ENCODE measurements around the gene ZSWIM6.

The ZSWIM6 gene

DNA sequence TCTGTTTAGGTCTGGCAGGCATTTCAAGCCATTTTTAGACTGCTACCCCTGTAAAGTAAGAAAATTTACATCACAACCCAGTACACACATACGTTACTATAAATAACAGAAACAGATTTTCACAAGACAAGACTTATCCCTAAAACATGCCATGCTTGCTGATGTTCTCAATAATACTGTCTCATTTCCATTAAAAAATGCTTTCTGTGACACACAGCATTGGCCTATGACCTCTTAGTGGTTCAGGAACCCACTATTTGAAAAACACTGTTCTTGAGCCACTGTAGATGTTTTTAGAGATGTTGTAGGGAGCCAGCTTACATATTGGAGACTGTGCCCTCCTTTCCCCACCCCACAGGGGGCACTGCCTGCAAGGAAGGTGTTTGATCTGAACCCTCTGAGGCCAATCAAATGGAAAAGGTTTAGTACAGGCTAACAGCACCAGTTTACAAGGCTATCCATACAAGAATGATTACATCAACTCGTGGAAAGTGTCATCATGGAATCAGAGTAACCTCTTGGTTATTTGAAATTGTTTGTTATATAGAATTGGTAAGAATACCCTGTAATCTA is 30.8 kb downstream of the ZSWIM6 start:
- TF ChIP-seq, protein P1, sequence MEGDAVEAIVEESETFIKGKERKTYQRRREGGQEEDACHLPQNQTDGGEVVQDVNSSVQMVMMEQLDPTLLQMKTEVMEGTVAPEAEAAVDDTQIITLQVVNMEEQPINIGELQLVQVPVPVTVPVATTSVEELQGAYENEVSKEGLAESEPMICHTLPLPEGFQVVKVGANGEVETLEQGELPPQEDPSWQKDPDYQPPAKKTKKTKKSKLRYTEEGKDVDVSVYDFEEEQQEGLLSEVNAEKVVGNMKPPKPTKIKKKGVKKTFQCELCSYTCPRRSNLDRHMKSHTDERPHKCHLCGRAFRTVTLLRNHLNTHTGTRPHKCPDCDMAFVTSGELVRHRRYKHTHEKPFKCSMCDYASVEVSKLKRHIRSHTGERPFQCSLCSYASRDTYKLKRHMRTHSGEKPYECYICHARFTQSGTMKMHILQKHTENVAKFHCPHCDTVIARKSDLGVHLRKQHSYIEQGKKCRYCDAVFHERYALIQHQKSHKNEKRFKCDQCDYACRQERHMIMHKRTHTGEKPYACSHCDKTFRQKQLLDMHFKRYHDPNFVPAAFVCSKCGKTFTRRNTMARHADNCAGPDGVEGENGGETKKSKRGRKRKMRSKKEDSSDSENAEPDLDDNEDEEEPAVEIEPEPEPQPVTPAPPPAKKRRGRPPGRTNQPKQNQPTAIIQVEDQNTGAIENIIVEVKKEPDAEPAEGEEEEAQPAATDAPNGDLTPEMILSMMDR (IDR thresholded peaks at IDR 0.05): no peak

DNA sequence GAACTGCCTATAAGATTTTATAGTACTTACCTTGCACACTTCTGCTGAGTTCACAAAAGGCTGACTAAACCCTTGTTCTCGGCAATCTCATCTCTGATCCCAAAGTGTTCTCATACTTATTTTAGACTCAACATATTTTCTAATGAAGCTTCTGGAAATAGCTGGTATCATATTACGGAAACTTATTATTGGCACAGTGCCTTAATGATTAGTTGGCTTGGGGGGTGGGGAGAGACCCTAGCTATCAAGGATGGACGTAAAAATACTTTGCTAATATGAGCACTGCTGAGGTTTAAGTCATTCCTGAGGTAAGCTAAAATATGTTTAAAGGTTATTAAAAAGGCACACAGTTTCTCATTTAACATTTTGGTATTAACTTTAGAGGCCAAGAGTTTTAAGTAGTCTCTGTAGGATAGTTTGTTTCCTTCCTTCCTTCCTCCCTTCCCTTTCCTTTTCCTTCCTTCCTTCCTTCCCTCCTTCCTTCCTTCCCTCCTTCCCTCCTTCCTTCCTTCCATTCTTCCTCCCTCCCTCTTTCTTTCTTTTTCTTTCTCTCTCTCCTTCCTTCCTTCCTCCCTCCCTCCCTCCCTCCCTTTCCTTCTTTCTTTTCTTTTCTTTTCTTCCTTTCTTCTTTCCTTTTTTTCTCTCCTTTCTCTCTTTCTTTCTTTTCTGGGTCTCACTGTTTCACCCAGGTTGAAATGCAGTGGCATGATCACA is 31.5 kb downstream of the ZSWIM6 start:
- TF ChIP-seq, protein P1 (IDR thresholded peaks at IDR 0.05): no peak

DNA sequence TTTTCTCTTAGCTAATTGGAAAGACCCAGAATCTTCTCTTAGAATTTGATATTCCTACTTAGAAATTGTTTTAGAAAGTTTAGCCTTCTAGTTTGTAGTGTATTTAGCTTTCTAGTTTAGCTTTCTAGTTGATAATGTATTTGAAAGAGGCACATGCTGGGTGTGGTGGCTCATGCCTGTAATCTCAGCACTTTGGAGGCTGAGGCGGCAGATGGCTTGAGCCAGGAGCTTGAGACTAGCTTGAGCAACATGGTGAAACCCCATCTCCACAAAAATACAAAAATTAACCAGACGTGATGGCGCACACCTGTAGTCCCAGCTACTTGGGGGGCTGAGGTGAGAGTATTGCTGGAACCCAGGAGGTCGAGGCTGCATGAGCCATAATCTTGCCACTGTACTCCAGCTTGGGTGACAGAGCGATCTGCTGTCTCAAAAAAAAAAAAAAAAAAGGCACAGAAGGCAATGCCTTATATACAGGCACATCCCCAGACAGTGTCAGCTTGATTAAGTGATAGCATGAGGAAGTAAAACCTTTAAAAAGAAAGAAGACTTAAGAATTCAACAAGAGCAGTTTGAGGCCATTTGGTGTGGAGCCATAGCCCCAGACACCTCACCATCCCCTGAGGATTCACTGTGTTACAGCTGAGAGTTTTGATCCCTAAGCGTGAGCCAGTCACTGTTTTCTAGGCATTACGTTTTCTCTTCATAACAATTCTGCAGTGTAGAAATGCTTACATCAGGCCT is 34.6 kb downstream of the ZSWIM6 start:
- TF ChIP-seq, protein P1 (IDR thresholded peaks at IDR 0.05): no peak

DNA sequence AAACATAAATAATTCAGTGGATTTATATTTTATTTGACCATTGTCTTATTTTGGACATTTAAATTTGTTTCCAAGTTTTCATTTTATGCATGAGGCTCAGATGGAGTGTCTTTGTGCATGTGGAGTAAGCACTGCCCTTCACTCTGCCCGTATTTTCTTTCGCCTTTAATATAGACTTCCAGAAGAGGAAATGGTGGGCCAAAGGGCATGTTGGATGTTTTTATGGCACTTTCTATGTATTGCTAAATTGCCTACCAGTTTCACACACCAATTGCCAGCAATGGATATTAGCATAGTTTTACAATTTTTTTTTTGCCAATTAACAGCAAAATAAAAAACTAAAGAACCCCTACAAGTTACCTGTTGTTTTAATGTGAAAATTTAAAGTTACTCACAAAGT is 38.4 kb downstream of the ZSWIM6 start:
- TF ChIP-seq, protein P1 (IDR thresholded peaks at IDR 0.05): no peak

DNA sequence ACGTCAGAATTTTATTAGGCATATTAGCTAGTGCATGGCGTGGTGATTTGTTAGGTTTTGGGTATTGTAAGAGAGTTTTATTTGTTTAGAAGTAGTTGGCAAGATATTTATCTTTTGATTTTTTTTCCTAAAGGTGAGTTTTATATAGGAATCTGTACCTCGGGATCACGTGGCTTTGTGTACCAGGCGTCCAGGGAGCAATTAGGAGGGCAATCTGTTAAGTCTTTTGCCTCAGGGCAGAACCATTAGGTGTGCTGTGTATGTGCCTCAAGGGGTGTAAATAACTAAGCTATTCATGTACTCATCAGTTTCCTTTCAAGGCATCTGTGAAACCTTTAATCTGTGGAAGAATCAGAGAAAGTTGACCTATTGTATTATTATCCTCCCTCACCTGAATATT is 39.4 kb downstream of the ZSWIM6 start:
- TF ChIP-seq, protein P1 (IDR thresholded peaks at IDR 0.05): no peak

DNA sequence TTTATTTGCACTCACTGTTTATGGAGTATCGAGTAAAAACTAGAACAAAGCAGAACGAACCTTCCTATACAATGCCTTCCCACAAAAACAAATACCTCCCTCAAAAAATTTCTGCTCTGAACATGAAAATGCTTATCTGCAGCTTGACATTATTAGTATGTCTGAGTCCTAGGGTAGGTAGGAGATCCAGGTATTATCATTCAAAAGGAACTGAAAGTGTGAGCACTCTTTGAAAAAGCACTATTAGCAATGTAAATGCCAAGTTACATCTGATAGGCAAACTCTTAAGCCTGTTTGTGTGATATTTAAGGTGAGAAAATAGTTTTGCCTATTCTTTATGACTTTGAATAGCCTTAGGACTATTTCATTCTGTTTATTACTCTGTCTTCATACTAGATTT is 47.6 kb downstream of the ZSWIM6 start:
- TF ChIP-seq, protein P1 (IDR thresholded peaks at IDR 0.05): no peak

DNA sequence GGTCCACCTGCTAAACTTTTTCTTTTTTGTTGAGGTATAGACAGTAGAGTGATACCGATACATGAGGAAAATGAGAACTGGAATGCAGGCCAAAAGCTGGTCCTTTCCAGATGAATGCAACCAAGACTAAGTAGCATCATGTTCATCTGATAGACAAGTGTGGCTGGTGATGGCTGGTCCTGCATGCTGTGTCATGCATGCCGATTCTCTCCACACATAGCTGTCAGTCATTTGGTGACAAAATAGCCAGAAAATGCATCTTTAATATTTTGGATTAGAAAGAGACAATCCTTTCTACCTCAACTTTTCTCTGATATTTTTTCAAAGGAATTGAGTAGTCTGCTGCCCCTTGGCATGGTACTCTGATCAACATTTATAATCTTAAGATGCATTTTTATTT is 49.9 kb downstream of the ZSWIM6 start:
- TF ChIP-seq, protein P1 (IDR thresholded peaks at IDR 0.05): no peak
